SIG-M5 (cell line): ENCODE results near the gene DFFA.

Experiments used
- DNase-seq: peaks from one replicate; lab custom pipeline; 2025; lab: John Stamatoyannopoulos, UW

DFFA gene, protein sequence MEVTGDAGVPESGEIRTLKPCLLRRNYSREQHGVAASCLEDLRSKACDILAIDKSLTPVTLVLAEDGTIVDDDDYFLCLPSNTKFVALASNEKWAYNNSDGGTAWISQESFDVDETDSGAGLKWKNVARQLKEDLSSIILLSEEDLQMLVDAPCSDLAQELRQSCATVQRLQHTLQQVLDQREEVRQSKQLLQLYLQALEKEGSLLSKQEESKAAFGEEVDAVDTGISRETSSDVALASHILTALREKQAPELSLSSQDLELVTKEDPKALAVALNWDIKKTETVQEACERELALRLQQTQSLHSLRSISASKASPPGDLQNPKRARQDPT

GRCh38 chr1:10472220-10473144 is at the start of gene DFFA:
Gene DFFA, minus strand, starts transcription at chr1:10472529. Its CDS starts 71 bp downstream, at chr1:10472458.
- peak; percentile 94 for DNase-seq

DNA sequence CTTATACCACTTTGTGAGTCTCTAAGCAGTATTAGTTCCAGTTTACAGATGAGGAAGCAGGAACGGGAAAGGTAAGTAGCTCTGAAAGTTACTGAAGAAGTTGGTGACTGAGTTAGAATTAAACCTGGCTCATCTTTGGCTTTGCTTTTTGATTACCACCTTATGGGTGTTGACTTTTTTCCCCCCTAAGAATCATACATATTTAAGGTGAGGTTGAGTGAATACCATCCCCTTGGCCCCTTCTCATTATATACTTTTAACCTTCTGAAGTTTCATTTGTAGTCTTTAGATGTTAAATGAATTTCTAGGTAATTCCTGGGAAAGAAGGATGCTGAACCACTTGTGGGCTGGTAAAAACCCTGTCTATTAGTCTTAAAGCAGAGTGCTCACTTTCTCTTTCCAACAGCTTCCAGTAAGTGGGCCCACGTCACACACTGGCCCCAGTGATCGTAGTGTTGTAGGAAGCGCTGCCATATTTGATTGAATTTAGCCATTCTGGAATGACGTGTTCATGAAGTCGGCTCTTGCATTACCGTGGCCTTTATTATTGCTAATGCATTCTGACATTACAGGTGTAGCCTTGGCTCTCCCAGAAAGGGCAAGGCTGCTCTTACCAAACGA is 49.3 kb upstream of the DFFA start:
- DNase-seq: no peak

DNA sequence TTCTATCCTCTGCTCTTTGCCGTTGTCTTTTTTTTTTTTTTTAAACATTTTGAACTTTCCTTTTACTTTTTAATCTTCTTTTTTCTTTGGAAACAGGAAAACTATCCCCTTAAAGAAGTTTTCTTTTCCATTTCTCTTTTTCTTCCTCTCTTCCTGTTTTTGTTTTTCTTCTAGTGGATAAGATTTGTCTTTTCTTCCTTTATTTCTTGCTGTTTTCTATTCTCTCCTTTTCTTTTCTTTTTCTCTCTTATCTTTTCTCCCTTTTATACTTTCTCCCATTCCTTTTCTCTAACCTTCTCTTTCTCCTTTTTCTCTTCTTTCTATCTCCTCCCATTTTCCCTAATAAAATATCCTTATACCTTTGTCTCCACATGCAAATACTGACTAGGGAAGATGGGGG is 48.6 kb upstream of the DFFA start:
- no peak for DNase-seq

GRCh38 chr1:10520497-10520896 is 48.2 kb upstream of the DFFA start:
- no peak for DNase-seq

GRCh38 chr1:10519016-10519417 is 46.7 kb upstream of the DFFA start:
- no peak for DNase-seq

DNA sequence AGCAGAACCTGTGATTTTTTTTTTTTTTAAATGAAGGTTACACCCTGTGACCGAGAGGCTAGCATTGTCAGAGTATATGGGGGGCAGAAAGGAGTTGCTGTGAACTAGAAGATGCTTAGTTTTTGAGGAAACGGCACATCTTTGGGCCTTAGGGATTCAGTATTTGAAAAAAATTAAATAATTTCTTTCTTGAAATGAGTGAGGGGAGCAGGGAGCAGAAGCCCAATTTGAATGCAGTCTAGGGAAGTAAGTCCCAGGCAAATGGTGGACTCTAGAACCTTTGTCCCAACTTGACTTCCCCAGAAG is 45.3 kb upstream of the DFFA start:
- no peak for DNase-seq

DNA sequence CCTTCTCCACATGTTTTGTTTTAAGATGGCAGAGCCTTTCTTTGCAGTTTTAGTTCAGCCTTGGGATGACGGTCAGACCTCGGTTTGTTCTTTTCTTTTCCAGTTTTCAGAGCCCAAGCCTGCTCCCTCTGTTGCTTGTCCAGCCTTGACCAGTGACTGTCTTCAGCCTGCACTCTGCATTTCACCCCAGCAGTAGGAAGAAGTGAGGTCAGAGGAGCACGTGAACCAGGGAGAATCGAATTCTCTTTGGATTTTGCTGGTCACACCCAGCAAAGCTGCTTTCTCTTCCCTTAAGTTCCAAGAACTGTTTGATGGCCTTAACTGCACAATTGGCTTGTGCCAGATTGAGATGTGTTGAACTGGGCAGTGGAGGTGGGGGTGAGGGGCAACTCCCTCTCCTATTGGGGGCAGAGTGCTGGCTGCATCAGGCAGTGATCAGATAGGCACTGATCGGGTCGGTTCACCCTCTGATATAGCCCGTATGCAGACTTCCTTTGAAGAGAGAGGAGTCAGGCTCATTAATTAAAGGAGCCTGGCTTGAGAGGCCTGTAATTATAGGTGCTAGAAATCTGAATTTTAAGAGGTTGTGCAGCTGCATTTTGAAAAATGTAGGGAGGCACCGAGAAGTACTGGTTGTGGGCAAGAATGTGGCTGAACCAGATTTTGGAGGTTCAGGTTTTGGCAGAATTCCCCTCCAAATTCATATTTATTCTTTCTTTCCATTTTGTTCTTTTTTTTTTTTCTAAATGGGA is 44.8 kb upstream of the DFFA start:
- DNase-seq: no peak

- DNase-seq: no peak
Observed at GRCh38 chr1:10515976-10516750, 43.8 kb upstream of the DFFA start.

DNA sequence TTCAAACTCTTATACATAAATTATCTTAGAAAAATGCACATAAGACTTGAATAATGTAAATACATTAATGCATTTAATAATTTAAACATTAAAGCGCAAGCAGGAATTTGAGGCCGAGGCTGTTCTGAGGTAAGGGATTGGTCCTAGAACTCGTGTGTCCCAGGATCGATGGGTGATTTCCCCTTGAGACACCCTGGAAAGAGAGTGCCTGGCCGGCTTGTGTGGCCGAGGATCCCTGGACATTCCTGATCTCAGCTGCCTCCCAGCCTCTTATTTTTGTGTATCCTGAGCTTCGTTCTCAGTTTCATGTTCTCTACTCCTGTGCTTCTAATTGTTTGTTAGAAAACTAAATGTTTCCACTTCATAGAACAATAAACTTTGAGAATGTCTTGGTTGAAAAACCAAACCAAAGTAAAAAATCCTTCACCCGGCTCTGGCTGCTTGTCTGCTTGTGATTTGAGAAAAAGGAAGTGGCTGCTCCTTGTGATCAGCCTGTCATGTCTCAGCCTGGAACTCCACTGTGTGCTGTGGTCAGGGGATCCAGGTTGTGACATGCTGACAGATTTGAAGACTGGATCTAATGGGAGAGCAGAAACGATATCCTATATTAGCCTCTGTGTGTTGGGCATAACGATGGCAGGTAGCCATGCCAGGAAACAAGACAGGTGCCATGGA is 43.1 kb upstream of the DFFA start:
- DNase-seq: no peak

GRCh38 chr1:10514490-10515235 is 42.3 kb upstream of the DFFA start:
- no peak for DNase-seq

- no peak for DNase-seq
Observed at GRCh38 chr1:10513199-10513598, 40.9 kb upstream of the DFFA start.

DNA sequence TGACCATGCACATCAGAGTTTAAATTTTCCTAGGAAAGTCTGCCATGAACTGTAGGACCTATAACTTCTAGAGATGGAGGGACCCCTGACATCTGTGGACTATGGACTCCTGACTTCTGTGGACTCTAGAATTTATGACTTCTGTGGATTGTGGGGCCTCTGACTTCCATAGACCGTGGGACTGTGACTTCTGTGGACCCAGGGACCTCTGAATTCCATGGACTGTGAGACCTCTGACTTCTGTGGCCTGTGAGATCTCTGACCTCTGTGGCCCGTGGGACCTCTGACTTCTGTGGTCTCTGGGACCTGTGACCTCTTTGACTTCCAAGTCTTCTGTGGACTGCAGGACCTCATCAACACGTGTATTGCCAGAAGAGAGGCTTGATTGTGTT is 39.2 kb upstream of the DFFA start:
- DNase-seq: no peak

DNA sequence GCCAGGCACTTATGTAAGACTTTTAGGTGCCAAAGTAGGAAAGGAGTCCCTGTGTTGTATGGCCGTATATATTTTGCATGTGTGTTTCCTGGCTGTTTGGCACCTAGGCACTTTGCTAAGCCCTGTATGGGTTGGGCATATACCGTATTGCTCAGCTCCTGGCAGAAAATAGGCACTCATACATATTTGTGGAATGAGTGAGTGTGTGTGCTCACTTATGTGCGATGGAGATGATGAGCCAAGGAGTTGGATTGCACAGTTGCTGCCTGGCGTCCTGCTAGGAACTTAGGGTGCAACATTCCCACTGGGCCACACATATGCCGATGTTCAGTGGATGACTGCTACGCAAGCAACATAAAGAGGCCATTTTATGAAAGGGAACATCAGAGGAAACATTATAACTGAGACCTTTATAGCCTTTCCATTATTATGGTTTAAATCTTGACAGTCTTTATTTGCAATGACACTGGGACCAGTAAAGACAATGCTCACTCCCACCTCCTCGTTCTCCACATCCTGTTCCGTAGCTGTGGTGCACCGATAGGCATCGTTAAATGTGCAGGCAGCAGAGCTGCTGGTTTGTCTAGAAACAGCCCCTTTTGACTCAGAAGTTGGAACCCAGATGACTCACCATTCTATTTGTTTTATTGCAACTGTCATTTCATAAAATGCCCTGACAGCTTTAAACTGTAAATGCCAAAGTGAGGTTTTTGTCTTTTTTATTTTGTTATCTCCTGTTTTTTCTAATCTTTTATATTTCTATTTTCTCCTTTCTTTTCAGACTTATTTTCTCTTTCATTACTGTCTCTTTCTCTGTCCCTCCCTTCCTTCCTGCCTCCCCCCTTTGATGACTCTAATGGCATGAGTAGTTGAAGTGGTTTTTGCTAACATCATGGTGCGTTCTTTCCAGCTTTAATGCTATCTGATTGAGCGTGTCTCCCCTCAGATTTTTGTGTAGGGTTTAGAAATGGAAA is 38.5 kb upstream of the DFFA start:
- DNase-seq: peak; percentile 79

DNA sequence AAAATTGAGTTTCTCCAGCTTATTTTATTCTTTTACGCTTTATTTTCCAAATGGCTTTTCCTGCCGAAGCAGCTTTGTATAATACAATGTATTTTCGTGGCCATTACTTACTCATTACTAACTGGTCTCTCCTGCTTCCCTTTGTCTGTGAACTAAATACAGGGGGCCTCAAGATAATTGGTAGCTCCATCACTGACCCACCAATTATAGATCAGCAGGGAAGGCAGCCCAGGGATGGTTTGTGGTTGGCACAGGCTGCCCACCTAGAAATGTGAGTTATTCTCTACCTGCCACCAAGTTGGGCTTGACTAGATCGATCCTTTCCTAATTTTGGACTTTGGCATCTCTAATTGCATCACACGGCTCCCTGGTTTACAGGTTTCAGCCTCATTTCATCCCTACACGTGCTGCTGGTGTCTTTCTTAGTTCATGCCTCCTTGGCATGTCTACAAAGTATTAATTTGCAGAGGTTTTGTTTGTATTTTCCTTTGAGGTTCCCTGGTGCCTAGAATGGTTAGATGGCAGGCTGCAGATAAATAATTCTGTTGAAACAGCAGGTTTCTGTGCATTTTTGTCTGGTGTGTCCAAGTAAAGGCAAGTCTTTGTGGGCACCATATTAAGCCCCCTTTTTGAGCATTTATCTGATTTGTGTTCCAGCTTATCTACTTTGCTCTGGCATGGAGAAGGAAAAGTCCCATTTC is 37.6 kb upstream of the DFFA start:
- DNase-seq: no peak

- DNase-seq: no peak
Observed at GRCh38 chr1:10508511-10508951, 36.2 kb upstream of the DFFA start.

GRCh38 chr1:10507111-10507879 is 35.0 kb upstream of the DFFA start:
- DNase-seq: peak; percentile 7

DNA sequence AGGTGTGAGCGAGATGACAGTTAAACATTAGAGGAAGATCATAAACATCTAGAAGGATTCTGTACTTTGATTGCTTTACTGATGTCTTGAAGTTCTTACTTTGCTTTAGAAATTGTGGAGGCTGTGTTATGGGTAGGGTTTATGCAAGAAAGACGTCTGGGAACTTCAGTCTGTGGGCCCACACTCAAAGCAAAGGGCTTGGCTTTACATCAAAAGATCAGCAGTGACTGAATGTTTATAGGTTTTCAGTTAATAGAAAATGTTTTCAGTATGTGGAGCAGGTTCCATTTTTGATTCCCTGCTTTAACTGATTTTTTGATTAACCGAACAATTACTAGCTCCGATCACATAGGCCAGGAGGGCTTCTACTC is 34.3 kb upstream of the DFFA start:
- DNase-seq: no peak
